HG03045 (cell line): ENCODE measurements around the gene GSTCD.
"Not testable (repeated sequence)": the region's sequence is repeated elsewhere in the genome, so short reads cannot be mapped to it uniquely, and the experiment has no call there.

Source experiments
- ATAC-seq: cut with Tn5 transposase; IDR thresholded peaks from one replicate; pipeline ENCODE4 v1.9.1; 2021; ENCODE audit warnings: mild to moderate bottlenecking, moderate library complexity; ENCODE audit not compliant: unreplicated experiment

GSTCD gene

DNA sequence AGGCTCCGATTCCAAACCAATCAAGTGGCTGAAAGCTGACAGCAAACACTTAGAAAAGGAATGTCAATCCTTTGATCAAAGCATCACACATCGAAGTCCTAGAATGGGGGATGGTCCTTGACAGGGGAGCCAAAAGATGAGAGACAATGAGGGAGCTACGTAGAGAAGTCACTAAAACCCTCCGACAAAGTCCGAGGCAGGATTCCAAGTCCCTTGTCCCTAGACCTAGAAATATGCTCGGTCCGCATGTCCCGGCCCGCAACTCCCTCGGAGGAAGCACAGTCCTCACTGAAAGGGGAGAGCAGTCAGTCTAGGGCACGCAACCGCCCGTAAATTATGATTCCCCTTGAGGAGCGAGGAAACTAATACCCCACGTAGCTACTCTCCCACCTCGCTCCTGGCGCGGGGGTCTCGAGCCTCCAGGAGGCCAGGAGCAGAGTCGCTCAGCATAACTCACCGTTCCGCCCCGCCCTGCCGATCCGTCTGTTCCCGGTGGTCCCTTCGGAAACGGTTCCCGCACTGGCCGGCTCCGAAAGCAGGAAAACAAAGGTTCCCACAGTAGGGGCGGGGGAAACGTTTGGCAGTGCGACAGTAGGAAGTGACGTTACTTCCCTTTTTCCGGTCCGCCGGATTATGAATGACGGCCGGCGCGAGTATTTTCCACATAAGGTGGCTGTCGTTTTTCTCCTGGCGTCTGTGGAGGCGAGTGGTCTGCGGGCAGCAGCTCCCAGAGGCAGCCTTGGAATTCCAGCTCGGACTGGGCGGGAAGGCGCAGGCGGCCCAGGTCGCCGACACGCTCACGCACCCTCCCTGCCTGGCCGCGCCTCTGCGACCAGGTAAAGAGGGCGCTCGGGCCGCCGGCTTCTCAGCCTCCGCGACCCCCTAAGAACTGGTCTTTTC, at the start of gene GSTCD, which contains the start of gene INTS12:
Gene GSTCD, plus strand, starts transcription at position 604 of the 900 bp plus-strand sequence. CDS start 8,830 bp downstream, outside the sequence.
Gene INTS12, minus strand, starts transcription at position 509 of the 900 bp plus-strand sequence. CDS start 8,684 bp downstream, outside the sequence.
- peak; percentile 86 for ATAC-seq

DNA sequence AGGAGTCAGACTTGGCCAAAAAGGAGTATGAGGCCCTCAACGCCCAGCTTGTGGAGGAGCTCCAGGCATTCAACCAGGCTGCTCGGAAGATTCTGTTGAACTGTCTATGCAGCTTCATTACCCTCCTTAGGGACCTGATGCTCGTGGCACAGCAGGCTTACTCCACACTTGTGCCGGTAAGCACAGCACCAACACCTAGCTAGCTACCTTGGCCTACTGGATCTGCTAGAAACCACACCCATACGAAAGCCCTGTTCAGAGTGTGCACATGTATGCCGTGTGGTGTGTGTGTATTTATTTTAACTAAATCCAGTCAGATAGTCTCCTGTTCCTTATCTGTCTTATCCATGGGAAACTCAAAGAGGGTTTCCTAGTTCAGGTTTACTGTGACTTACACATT, 49.4 kb upstream of the GSTCD start:
- no peak for ATAC-seq

DNA sequence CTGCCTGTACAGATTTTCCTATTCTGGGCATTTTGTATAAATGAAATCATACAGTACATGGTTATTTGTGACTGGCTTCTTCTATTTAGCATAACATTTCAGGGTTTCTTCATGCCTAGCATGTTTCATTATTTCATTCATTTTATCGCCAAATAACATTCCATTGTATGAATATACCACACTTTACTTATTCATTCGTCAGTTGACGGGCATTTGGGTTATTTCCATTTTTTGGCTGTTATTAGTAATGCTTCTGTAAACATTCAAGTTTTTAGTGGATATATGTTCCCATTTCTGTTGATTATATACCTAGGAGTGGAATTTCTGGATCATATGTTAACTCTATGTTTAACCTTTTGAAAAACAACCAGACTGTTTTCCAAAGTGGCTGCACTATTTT, 47.6 kb upstream of the GSTCD start:
- no peak for ATAC-seq

DNA sequence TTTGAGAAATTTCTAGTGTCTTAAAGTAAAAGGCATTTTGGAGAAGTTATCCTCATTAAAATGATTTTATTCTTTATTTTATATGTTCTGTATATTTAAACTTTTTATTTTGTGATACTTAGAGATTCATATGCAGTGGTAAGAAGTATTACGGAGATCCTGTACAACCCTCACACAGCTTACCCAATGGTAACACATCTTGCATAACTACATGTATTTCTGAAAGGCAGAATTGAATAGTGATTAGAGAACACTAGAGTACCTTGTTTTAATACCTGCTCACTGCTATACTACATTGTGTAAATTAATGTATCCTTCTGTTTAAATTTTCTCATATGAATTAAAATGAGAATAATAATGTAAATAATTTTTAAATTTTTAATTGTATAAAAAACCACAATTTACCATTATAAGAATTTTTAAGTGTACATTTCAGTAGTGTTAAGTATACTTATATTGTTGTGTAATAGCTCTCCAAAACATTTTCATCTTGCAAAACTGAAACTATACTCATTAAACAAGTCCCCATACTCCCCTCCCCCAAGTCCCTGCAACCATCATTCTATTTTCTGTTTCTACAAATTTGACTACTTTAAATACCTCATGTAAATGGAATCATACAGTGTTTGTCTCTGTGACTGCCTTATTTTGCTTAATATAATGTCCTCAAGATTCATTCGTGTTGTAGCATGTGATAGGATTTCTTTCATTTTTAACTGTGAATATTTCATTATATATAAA, 45.5 kb upstream of the GSTCD start:
- ATAC-seq: no peak

GRCh38 chr4:105666693-105667092, 41.9 kb upstream of the GSTCD start:
- ATAC-seq: no peak

GRCh38 chr4:105670684-105671083, 37.9 kb upstream of the GSTCD start:
- ATAC-seq: no peak

DNA sequence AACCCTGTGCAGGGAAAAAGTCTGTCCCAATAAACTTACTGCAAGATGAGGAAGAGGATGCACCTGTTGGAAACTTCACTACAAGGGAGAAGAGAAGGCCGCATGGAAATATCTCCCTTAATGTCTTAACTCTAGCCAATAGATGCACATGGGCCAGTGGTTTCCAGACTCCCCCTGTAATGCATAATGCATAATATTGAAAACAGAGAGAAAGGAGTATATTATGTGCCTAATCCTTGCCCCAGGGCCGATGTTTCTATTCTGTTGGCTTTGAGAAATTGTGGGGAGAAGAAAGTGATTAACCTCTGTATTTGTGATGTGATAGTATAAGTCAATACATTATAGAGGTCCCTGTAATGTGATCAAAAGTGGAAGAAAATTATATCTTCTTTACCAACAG, 37.3 kb upstream of the GSTCD start:
- ATAC-seq: no peak

- no peak for ATAC-seq
Measured at GRCh38 chr4:105674011-105674410, 34.6 kb upstream of the GSTCD start.

GRCh38 chr4:105677709-105678108, 30.9 kb upstream of the GSTCD start:
- ATAC-seq: no peak

GRCh38 chr4:105679186-105679585, 29.4 kb upstream of the GSTCD start:
- no peak for ATAC-seq

- ATAC-seq: no peak
Measured at GRCh38 chr4:105683038-105683437, 25.5 kb upstream of the GSTCD start.

DNA sequence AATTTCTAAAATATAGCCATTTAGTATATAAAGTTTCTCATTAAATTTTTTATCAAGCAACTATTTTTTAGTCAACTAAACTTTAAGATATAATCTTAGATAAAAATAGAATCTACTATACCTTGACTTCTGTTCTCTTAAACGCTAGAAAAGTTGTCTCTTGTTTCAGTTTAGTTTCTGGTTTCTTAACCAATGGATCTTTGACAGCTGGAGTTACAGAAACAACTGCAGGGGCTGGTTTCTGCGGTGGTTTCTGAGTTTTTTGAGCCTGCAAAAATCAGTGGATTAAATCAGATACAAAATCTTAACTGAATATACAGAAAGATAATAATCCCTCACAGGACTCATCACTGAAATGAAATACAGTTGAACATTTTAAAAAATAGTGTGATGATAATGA, 22.0 kb upstream of the GSTCD start:
- no peak for ATAC-seq

DNA sequence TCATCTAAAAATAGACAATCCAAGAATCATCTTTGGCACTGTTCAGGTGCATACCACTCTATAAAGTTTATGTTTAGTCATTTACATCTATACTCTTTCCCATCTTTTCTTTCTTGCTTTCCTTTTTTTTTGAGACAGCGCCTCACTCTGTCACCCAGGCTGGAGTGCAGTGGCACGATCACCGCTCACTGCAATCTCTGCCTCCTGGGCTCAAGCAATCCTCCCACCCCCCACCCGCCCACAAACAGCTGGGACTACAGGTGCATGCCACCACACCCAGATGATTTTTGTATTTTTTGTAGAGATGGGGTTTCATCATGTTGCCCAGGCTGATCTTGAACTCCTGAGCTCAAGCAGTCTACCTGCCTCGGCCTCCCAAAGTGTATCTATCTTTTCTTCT, 13.8 kb upstream of the GSTCD start:
- not testable (repeated sequence) for ATAC-seq

- ATAC-seq: not testable (repeated sequence)
Measured at GRCh38 chr4:105695832-105696231, 12.8 kb upstream of the GSTCD start.

DNA sequence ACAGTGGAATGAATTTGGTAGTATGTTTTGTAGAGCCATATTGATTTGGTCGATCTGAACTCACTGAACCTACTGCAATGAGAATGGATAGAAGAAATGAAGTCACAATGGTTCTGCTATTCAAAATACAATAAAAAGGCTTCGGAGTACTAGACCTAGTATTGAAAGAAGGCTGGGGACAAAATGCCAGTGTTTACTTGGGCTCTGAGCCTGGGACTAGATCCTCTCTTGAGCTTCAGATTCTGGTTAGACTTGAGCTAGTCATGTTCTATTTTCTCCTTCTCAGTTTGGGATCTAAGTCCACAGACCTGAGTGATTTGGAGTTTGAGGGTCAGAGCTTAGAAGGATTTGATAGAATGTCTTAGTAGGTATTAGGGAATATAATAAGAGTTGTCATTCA, 10.0 kb upstream of the GSTCD start:
- ATAC-seq: no peak

- ATAC-seq: no peak
Measured at GRCh38 chr4:105707782-105708180, 803 bp upstream of the GSTCD start.

- peak; percentile 35 for ATAC-seq
Measured at GRCh38 chr4:105709081-105709450, 482 bp downstream of the GSTCD start.

- ATAC-seq: no peak
Measured at GRCh38 chr4:105710012-105710600, 1.5 kb downstream of the GSTCD start.

DNA sequence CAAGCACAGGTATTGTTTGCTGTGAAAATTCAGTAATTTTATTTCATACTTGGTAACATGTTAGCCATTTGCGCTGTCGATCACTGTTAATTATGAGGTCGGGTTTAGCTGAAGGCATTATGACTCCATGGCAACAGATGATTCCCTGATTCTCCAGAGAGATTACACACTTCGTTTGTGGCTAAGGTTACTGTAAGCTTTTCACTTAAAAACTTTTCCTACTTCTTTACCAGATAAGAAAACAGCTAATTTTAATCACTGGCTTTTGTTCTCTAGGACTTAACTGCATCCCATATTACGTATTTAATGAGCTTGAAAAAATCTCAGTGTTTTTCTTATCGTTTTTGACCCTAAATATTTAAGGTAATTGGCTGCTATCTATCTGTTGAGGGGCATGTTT, 2.1 kb downstream of the GSTCD start:
- ATAC-seq: no peak

DNA sequence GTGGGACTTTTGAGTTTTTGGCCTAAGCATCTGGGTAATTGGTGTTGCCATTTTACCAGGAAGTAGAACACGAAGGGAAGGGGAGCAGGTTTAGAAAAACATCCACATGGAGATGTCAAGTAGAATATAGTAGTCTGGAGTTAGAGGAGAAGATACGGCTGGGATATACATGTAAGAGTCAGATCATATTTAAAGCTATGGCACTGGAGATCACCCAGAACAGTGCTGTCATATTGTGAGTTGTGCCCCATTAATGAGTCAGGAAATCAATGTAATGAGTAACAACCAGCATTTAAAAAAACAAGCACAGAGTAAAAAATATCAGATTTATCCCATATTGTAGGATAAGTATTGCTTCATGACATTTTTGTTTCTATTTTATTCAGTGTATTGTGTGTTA, 4.2 kb downstream of the GSTCD start:
- ATAC-seq: no peak

- ATAC-seq: peak; percentile 64
Measured at GRCh38 chr4:105714071-105714521, 5.5 kb downstream of the GSTCD start.
